Effector CD8-positive, alpha-beta T cell (primary cell): ENCODE measurements around the gene GNB5.
"Not testable (repeated sequence)": the region's sequence is repeated elsewhere in the genome, so short reads cannot be mapped to it uniquely, and the experiment has no call there.

Experiments
- DNase-seq: peaks from one replicate; lab custom pipeline; 2025; lab: John Stamatoyannopoulos, UW
- total RNA-seq, 4 experiments: gene quantifications; one replicate each; lab custom pipeline; 2026; lab: John Stamatoyannopoulos, UW

GNB5 gene
- 25.0 to 61.0 (median 48.3) reads per million in 4 experiments for total RNA-seq

GRCh38 chr15:52191207-52191606 lies at the start of gene GNB5:
Gene GNB5, minus strand, starts transcription at chr15:52191392. Its CDS starts 6,716 bp downstream, at chr15:52184676.
- DNase-seq = no peak

DNA sequence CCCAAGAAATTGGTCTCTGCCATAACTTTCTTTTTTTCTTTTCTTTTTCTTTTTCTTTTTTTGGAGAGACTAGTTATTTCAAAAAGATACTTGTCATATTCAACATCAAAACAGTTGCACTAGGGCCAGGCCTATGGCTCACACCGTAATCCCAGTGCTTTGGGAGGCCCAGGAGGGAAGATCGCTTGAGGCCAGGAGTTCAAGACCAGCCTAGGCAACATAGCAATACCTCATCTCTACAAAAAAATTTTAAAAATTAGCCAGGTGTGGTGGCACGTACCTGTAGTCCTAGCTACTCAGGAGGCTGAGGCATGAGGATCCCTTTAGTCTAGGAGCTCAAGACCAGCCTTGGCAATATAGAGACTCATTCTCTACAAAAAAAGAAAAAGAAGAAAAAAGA lies 49.0 kb upstream of the GNB5 start:
- DNase-seq = no peak

- DNase-seq = not testable (repeated sequence)
These were observed 47.9 kb upstream of the GNB5 start for GRCh38 chr15:52238989-52239525.

GRCh38 chr15:52238149-52238548 lies 47.0 kb upstream of the GNB5 start:
- DNase-seq = no peak

DNA sequence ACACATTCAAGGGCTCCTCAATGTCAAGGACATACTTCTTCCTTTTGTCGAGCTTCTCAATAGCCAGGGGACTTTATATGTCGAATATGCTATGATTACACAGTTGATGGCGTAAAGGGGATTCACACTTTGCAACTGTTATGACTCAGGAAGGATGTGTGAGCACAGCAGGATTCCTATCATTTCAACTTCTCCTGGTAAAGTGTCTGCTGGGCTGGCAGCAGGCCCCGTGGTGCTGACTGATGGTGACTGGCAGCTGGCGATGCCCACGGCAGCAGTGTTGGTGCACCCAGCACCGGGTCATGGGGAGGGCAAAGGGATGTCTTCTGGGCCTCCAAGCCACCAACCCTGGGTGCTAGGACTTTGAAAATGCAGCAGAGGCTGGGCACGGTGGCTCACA lies 44.8 kb upstream of the GNB5 start:
- DNase-seq = no peak

DNA sequence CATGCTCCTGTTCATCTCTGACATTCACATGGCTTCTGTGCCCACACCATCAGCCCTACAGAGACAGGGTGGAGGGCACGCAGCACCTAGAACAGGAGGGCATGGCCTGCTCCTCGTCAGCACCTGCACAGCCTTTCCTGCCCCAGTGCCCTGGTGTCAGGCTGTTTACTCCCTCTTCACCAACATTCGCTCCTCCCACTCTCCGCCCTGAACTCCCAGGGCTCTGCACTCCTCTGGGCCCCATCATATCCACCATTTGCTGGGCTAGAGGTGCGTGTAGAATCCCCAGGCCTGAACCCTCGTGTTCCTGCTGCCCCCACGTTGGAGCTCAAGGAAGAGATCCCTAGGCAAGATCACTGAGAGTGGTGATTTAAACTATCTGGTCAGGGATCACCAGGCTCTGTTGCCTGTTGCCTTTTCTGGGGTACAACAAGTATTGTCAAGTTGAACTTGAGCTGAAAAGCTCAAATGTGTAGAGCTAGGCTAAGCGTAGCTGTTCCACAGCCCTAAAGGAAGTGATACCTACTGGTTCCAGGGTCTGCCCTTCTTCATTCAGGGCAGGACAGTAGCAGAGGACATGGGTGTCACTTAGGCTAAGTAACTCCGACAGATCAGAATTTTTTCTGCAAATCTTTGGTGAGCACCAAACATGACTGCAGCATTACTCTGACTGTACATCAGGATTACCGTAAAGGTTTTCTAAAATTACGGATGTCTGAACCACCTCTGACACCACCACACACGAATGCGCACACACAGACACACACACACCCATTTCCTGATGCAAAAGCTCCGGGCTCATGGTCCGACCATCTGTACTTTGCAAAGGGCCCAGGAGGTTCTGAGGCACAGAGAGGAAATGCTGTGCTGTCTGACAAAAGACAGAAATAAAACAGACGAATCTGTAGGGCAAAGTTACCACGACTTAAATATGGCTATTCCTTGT lies 43.7 kb upstream of the GNB5 start:
- no peak for DNase-seq

DNA sequence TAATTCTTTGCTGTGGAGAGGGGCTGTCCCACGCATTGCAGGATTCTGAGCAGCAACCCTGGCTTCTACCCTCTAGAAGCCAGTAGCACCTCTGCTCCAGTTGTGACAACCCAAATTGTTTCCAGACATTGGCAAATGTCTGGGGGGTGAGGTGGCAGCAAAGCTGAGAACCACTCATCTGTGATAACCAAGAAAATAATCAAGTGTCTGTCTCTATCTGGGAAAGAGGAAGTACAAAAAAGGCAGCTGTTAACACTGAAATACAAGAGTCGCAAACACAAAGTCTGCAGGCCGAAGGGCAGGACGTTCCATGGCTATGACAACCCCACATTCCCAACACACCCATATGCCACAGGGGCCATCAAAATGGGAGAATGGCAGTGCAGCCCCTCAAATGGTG lies 42.2 kb upstream of the GNB5 start:
- DNase-seq = no peak

DNA sequence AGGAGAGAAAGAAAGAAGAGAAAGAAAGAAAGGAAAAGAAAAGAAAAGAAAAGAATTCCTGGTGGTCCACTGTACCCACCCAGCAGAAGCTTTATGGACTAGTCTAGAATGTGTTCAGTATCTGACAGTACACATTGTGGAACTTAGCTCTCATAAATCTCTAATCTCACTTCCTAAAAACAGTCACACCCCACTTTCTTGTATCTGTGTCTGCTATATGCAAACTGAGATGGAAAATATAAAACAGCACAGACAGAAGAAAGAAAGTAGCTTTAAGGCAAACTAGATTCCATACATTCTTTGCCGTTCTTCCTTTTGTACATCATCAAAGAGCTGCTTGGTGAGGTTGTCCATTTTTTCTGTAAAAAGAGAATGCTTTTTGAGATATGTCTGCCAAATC lies 41.1 kb upstream of the GNB5 start:
- DNase-seq = no peak

DNA sequence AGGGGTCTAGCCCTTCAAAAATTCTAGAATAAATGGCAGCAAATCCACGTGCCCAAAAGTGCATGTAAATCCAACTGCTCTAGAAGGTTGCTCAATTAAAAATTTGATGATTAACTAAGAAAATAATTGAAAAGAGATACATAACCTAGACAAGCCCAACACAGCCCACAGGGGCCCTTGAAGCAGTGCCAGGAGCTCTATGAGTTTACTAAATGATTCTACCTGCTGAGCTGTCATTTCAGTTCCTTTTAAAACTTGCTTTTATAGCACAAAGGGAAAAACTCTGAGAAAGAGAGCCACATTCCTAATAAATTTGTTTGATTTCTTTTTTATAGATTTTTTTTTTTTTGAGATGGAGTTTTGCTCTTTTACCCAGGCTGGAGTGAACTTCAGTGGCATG lies 38.9 kb upstream of the GNB5 start:
- no peak for DNase-seq

DNA sequence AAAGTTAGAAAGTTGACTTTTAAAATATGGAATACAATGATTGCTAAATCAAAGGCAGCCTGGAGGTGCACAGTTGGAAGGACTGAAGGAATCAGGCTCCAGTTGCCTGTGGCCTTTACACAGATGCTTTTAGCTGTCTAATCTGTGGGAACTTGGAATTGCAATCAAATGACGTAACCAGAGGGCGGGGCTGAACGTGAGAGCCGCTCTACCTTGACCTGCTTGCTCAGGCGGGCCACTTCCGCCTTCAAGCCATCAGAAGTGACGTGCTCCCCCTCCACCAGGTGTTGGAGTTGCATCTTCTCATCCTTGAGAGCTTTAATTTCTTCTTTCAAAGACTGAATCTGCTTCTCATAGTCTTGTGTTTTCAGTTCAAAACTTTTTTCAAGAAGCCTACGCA lies 37.7 kb upstream of the GNB5 start:
- DNase-seq = no peak

DNA sequence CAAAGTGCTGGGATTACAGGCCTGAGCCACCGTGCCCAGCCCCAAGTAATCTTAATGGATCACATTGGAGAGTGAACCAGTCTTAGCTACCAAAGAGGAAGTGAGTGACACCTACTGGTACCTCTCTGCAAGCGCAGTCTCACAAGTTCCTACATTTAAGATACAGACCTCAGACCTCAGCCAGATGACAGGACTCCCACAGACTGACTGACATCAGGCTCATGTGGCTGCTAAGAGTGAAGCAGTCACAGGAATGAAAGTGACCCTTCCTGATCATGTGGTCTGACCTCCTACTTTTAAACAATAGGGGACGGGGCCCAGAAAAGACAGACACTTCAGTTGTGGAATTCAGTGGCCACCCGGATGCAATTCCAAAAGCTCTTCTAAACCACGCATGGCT lies 36.3 kb upstream of the GNB5 start:
- peak; percentile 21 for DNase-seq

DNA sequence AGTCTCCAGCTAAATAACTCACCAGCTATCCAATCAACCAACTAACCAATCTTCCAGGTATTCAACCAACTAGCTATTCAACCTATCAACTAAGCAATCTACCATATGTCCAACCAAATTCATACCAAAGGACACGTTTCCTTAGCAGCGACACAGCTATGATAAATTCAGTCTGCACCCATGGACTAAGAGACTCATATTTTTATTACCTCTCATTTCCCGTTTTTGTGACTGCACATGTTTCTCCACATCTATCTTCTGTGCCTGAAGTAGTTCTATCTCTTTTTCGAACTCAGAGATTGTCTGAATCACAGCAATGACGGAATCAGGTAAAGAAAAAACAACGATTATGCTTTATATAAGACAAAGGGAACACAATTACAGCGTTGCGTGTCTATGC lies 34.0 kb upstream of the GNB5 start:
- no peak for DNase-seq

- DNase-seq = no peak
These were observed 33.0 kb upstream of the GNB5 start for GRCh38 chr15:52224211-52224610.

DNA sequence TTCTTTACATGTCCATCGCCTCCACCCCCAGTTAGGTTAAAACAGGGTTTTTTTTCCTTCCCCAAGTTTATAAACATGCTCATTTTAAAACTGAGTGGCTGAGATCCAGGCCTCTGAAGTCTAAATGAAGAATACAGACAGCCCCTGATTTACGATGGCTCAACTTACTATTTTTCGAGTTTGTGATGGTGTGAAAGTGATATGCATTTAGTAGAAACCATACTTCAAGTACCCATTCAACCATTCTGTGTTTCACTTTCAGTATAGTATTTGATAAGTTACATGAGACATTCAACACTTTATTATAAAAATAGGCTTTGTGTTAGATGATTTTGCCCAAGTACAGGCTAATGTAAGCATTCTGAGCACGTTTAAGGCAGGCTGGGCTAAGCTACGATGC lies 30.5 kb upstream of the GNB5 start:
- DNase-seq = no peak

DNA sequence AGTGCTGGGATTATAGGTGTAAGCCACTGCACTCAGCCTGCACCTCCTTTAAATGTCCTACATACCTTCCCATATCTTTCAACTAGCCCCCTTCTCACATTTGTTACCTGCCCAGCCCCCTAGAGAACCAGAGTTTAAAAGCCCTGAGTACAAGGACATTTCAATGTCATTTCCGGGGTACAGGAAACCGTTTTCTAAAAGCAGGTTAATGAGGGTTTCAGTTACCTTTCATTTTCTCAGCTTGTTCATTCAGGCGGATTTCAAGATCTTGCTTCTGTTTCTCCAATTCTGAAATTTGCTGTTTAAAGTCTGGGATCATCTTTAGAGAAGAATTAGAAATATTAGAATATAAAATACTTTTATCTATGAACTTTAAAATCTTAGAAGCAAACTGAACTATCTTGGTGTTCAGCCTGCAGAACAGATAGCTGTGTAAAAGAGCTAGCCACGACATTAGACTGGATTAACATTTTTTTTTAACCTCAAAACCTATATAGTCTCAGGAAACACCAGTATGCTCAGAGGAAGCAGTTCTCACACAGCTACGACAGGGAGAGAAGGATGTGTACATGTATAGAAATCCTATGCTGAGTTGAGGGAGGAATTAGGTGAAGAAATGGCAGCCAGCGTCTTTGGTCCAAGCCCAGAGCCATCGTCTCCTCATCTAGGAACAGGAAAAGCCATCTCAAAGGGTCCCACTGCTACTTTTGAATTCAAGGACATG lies 29.9 kb upstream of the GNB5 start:
- no peak for DNase-seq

- DNase-seq = no peak
These were observed 29.1 kb upstream of the GNB5 start for GRCh38 chr15:52220251-52220650.

GRCh38 chr15:52218816-52219215 lies 27.6 kb upstream of the GNB5 start:
- DNase-seq = no peak

- DNase-seq = no peak
These were observed 27.2 kb upstream of the GNB5 start for GRCh38 chr15:52218371-52218770.

GRCh38 chr15:52217186-52217585 lies 26.0 kb upstream of the GNB5 start:
- no peak for DNase-seq

GRCh38 chr15:52214553-52214952 lies 23.4 kb upstream of the GNB5 start:
- no peak for DNase-seq

GRCh38 chr15:52213206-52213605 lies 22.0 kb upstream of the GNB5 start:
- DNase-seq = no peak

DNA sequence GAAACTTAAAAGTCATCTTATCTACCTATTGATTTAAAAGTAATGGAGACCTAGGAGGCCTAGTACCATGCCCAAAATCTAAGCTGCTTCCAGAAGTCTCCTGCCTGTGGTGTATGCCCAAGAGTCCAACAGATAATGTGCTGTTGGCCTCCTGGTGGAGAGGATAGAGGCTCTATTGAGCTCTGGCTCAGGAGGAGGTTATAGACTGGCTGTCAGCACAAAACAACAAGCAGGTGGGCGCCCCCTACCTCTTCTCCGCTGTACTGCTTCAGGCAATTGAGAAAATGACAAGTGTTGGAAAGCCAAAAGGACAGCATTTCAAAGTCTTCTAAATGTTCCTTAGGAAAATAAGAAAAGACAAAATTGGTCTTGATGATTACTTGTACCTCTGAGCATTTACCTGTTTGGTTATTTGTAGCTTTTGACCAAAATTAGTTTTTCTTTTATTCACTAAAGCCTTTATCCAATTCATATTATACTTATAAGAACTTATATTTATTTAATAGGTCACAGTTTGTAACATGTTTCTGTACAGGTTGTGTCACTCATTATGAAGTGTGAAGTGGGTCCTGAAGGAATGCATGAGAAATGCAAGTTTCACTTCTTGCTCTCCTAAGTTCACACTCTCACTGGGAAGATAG lies 17.2 kb upstream of the GNB5 start:
- peak; percentile 56 for DNase-seq
